ENCODE measurements around the gene MRO. TPM values are rescaled to one million over a fixed set of nuclear protein-coding genes. Genes with fewer than 3 reads are reported as not detected.

MRO gene
- total RNA-seq, 1 donor from 2014 or later: 0.18 TPM

GRCh38 chr18:50793641-50794565 lies 25.9 kb downstream of the MRO start:
- H2AFZ ChIP-seq (ENCODE audit: low read depth, low read length): no peak overlapping the region
- Mint-ChIP-seq H3K36me3 (ENCODE audit: low read depth, unreplicated experiment) (no peaks in the 10 kb centered on the region), H3K27ac (ENCODE audit: unreplicated experiment) (no peak overlapping the region), H3K9me3 (ENCODE audit: unreplicated experiment) (no peaks in the 10 kb centered on the region), H3K4me3 (ENCODE audit: unreplicated experiment) (no peak overlapping the region), H3K27me3 (ENCODE audit: low read depth, unreplicated experiment) (peaks cover 17% of the 10 kb centered on the region), H3K4me1 (ENCODE audit: low read depth, unreplicated experiment) (no peaks in the 10 kb centered on the region)
- TF ChIP-seq EZH2 (IDR thresholded peaks at IDR 0.05; ENCODE audit: insufficient read depth, low read length) (no peak), CTCF (IDR thresholded peaks at IDR 0.05; ENCODE audit: insufficient read depth, low read depth, low read length) (no peak)
- H3K36me3 ChIP-seq (ENCODE audit: insufficient read depth, low read length): no peaks in the 10 kb centered on the region
- H3K9me3 ChIP-seq (ENCODE audit: insufficient read depth, low read depth, low read length): no peaks in the 10 kb centered on the region
- no peak overlapping the region for H3K27ac ChIP-seq (ENCODE audit: low read depth, low read length)
- no peak for DNase-seq (ENCODE audit: low read depth)
- no peaks in the 10 kb centered on the region for H3K79me2 ChIP-seq (ENCODE audit: insufficient read depth, low read length)
- no peaks in the 10 kb centered on the region for H4K20me1 ChIP-seq (ENCODE audit: insufficient read depth, low read length)
- no peak for FAIRE-seq
- no peak overlapping the region for H3K9ac ChIP-seq (ENCODE audit: low read length)
- no peaks in the 10 kb centered on the region for H3K4me1 ChIP-seq (ENCODE audit: insufficient read depth, low read length)
- no peak overlapping the region for H3K4me3 ChIP-seq (ENCODE audit: insufficient read depth, low read depth, low read length)
- no peaks in the 10 kb centered on the region for H3K27me3 ChIP-seq (ENCODE audit: insufficient read depth, low read length)
- no peak overlapping the region for H3K4me2 ChIP-seq (ENCODE audit: low read length)

- no peak overlapping the region for H3K4me2 ChIP-seq (ENCODE audit: low read length)
- Mint-ChIP-seq H3K9me3 (ENCODE audit: unreplicated experiment) (no peaks in the 10 kb centered on the region), H3K4me3 (ENCODE audit: unreplicated experiment) (no peak overlapping the region), H3K27me3 (ENCODE audit: low read depth, unreplicated experiment) (peaks cover 17% of the 10 kb centered on the region), H3K27ac (ENCODE audit: unreplicated experiment) (no peak overlapping the region), H3K4me1 (ENCODE audit: low read depth, unreplicated experiment) (peaks cover 5% of the 10 kb centered on the region), H3K36me3 (ENCODE audit: low read depth, unreplicated experiment) (no peaks in the 10 kb centered on the region)
- no peaks in the 10 kb centered on the region for H3K27me3 ChIP-seq (ENCODE audit: insufficient read depth, low read length)
- H3K9me3 ChIP-seq (ENCODE audit: insufficient read depth, low read depth, low read length): no peaks in the 10 kb centered on the region
- FAIRE-seq: no peak
- H3K27ac ChIP-seq (ENCODE audit: low read depth, low read length): no peak overlapping the region
- no peak overlapping the region for H3K4me3 ChIP-seq (ENCODE audit: insufficient read depth, low read depth, low read length)
- no peak overlapping the region for H2AFZ ChIP-seq (ENCODE audit: low read depth, low read length)
- H3K36me3 ChIP-seq (ENCODE audit: insufficient read depth, low read length): no peaks in the 10 kb centered on the region
- no peaks in the 10 kb centered on the region for H4K20me1 ChIP-seq (ENCODE audit: insufficient read depth, low read length)
- DNase-seq (ENCODE audit: low read depth): no peak
- no peak for TF ChIP-seq EZH2 (IDR thresholded peaks at IDR 0.05; ENCODE audit: insufficient read depth, low read length)
- TF ChIP-seq CTCF (IDR thresholded peaks at IDR 0.05; ENCODE audit: insufficient read depth, low read depth, low read length): no peak
- H3K79me2 ChIP-seq (ENCODE audit: insufficient read depth, low read length): no peaks in the 10 kb centered on the region
- no peaks in the 10 kb centered on the region for H3K4me1 ChIP-seq (ENCODE audit: insufficient read depth, low read length)
- H3K9ac ChIP-seq (ENCODE audit: low read length): no peak overlapping the region
Observed at GRCh38 chr18:50792885-50793284, 26.9 kb downstream of the MRO start.

Data from astrocyte (in vitro differentiated cells and primary cell).